HG02763 (cell line): ENCODE results near the gene TRPV4.
"Not testable (repeated sequence)": the region's sequence is repeated elsewhere in the genome, so short reads cannot be mapped to it uniquely, and the experiment has no call there.

Source experiments
- ATAC-seq: cut with Tn5 transposase; IDR thresholded peaks from one replicate; pipeline ENCODE4 v1.9.1; 2021; ENCODE audit warnings: mild to moderate bottlenecking, moderate library complexity; ENCODE audit not compliant: unreplicated experiment

The TRPV4 gene

DNA sequence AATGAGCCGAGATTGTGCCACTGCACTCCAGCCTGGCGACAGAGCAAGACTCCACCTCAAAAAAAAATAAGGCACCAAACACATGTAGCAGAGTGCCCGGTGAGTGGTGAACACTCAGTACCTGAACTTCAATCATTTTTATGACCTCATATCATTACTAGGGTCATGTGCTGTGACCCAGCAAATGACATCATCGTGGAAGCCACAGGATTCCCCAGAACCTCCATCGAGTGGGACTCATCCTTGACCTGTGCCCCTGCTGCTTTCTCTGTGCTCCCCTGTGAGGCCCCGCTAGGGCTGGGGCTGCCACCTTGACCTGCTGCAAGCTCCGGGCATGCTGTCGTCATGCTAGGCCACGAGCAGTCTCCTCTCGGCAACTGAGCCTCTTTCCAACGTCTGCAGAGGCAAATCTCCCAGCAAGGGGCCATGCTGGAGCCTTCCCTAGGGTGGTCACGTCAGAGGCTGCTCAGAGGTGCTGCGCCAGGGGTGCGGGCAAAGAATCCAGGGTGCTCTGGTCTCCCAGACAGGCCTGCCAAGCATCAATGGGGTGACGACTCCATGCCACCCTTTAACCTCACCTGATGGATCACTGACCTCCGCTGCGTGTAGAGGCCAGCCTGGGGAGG, 28.6 kb upstream of the TRPV4 start:
- ATAC-seq, result no peak

DNA sequence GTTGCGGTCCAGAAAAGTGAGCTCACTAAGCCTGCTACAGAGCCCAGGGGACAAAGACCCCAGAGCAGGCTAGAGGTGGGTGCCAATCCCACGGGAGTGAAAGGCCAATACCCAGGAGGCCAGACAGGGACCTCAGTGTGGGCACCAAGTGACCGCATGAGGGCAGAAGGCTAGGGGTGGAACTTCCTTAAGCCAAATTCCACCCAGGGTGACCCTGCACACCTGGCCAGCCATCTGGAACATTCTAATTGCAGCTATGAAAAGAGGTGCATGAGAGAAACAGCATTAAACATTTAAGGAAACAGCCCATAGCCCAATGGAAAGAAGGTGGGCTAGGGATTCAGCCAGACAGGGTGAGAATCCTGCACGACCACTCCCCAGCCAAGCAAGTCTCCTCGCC, 27.8 kb upstream of the TRPV4 start:
- no peak for ATAC-seq

DNA sequence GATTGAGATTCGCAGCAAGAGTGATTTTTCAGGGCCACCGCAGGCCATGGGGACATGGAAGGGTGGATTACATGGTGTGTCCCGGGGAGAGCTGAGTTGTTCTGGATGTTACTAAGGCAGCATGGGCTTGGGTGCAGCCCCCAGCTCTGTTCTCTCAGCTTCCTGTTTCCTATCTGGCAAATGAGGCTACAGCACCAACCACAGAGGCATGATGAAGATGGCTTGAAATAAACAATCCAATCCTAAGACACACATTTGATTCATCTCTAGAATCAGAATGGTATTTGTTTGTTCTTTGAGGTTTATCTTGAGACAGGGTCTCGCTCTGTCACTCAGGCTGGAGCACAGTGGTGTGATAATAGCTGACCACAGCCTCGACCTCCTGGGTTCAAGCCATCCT, 25.6 kb upstream of the TRPV4 start:
- no peak for ATAC-seq

DNA sequence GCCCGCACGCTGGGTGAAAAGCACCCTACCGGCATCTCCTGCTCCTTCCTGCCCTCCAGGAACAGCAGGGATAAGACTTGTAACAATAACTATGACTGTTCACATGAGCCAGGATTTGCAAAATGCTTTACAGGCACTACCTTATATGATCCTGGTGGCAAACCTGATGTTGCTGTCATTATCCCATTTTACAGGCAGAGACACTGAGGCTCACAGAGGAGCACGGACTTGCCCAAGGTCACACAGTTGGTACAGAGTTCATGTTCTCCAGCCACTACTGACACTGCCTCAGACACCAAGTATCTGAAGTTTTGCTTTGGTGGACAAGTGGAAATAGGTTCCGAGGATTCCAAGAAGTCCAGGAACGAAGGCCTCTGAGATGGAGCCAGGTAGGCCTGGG, 24.5 kb upstream of the TRPV4 start:
- ATAC-seq, result no peak

DNA sequence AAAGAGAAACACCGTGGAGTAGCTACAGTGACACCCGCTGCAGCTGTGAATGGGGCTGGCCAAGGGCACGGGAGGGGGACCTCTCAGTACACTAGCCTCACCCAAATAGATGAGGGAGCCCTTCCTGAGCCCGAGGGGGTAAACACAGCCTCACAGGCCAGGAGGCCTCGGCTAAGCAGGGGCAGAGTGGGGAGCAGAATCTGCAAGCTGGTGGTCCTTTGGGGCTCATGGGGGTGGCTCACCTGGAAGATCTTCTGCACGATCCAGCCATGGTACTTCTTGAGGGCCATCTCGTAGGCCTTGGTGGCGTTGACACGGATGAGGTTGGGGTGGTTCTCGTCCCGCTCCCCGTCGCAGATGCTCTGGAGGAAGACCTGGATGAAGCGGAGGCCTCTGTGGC, 22.2 kb upstream of the TRPV4 start:
- no peak for ATAC-seq

DNA sequence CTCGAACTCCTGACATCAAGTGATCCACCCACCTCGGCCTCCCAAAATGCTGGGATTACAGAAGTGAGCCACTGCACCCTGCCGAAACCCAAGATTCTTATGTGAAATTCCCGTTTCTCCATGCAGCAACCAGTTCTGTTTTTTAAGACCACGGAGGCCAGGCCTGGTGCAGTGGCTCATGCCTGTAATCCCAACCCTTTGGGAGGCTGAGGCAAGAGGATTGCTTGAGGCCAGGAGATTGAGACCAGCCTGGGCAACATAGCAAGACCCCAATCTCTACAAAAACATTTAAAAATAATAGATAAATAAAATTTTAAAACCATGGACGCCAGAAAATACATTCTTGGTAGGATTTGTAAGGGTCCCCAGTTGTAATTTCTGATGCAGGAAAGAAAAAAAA, 17.3 kb upstream of the TRPV4 start:
- not testable (repeated sequence) for ATAC-seq

DNA sequence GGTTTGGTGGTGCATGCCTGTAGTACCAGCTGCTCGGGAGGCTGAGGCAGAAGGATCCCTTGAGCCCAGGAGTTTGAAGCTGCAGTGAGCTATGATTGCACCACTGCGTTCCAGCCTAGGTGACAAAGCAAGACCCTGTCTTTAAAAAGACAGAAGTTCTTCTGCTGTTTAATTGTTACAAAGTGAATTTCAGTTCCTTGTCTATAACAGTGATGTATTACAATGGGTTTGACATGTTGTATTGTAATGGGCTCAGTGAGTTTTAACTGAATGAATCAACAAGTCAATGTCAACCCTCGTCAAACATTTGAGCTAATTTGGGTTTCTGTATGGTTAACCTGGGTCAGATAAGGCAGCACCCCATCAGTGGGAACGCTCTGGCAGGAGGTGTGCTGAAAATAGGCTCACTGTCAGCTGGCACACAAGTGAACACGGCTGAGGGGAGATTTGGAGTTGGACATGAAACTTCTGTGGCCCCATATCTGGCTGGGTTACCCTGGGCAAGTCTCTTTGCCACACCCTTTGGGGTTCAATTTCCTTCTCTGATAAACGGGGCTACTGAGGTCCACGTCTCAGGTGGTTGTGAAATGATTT, 14.0 kb upstream of the TRPV4 start:
- ATAC-seq, result no peak

DNA sequence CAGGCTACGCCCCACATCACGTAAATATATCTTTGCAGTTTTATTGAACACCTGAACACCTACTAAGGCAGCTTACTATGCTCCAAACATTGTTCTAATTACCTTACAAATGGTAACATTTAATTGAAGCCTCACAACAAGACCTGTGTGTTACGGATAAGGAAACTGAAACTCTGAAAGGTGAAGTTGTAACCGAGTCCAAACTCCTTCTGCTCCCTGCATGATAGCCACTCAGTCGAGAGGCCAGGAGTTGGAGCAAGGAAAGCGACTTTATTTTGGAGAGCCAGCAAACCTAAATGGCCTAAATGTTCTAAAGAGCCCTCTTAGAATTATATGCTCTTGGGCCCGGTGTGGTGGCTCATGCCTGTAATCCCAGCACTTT, 12.6 kb upstream of the TRPV4 start:
- ATAC-seq, result no peak

DNA sequence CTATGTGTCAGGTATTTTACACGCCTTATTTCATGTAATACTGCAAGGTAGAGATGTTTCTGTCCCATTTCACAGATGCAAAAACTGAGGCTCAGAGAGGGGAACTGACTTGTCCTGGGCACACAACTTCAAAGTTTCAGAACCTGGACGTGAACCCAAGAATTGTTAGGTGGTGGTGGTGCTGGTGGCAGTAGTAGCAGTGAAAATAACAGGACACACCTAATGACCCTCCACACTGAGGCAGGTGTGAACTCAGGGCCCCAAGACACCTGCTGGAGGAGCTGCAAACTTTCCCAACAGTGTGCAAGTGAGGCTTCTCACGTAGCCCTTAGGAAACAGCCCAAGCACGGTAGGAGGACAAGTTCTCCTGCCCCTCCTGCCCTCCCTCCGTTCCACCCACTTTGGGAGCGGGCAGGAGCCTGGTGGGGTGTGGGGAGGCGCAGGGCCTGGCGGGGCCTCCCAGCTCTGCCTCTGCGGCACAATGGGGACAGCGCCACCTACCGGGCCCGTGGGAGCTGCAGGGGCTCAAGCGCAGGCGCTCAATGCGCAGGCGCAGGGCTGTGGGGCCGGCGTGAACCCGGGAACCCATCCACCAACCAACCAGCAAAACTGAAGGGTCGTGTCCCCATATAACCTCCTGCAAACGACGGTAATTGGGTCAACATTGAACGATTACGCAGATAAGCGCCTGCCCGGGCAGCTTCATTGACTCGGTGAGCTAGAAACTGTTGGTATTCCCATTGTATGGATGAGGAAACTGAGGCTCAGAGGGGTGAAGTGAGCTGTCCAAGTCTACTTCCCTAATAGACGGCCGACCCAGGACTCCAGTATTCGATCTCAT, 12.0 kb upstream of the TRPV4 start:
- peak; percentile 79 for ATAC-seq

DNA sequence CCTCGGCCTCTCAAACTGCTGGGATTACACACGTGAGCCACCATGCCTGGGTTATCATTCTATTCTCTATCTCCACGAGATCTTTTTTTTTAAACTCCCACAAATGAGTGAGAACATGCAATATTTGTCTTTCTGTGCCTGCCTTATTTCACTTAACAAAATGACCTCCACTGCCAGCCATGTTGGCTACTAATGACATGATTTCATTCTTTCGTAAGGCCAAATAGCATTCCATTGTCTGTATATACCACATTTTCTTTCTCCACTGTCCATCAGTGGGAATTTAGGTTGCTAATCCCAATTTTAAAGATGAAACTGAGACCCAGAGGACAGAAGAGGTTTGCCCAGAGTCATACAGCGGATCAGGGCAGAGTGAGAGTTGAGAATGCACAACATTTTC, 10.9 kb upstream of the TRPV4 start:
- no peak for ATAC-seq

DNA sequence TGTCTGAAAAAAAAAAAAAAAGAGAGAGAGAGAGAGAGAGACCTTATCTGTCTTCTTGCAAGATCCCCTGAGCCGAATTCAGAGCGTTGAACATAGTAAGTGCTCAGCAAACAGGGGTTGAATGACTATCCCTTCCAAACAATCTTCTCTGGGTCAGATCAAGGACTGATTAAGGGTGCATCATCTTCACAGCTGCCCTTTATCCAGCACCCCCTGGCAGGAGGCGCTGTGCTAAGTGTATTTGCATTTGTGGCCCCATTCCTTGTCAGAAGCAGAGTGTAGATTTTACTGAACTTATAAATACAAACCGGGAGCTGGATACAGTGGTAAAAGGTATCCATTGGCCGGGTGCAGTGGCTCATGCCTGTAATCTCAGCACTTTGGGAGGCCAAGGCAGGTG, 8.8 kb upstream of the TRPV4 start:
- ATAC-seq, result no peak

DNA sequence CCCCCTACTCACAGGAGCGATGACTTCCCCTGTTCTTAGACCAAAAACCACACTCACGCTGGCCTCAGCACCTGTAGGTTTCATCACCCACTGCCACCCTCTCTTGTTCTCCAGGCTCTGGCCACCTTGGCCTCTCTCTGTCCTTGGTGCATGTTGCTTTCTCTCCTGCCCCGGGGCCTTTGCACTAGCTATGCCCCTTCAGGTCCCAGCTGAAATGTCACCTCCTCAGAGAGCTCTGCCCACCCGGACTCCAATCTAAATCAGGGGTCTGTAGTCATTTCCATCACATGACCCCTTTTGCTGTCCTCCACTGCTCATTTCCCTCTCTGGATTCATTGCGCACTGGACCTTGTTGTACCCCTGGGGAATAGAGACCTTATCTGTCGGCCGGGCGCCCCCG, 8.2 kb upstream of the TRPV4 start:
- no peak for ATAC-seq

DNA sequence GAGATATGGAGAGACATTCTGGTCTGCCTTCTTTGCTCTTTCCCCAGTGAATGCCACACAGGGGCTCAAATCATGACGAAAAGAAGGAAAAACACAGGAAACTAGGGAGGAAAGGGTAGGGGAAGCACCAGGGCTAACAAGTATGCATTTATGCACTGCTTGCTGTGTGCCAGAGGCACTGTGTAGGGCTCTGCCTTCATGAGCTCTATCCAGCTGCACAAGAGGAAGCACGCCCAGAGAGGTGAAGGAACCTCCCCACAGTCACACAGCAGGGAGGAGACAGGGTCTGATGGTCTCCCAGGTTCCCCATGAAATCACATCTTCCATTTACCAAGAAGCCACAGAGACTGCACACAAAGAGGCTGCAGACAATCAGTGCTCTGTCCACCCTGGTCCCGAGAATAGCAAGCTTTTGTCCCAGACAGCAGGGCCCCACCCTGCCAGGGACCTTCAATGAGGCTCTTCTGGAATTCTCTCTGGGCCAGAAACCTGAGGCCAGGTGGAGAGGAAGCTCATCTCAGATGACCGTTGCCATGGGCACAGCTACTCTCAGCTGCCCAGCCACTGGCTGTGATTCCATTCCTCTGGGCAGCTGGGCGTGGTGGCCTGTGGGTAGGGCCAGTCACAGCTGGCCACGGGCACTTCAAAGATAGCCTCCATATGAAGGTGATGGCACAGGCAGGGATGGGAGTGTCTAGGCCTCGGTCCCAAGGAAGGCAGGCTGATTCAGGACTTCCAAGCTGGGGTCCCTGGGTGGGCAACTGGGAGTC, 7.3 kb upstream of the TRPV4 start:
- no peak for ATAC-seq

DNA sequence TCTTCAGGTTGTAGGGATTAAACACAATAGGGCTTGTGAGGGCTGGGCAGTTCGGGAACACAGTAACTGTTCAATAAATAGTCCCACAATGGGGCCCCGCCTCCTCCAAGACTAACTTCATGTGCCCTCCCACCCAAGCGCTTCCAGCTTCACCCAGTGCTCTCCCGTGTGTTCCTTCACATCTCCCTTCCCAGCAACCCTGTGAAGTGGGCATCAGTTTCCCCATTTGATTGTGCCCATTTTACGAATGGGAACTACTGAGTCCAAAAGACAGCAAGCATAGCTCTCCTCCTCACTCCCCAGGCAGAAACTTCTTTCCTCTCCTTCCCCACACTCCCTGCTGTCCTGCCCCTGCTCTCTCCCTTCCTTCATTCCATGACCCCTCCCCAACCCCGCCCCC, 6.2 kb upstream of the TRPV4 start:
- no peak for ATAC-seq

DNA sequence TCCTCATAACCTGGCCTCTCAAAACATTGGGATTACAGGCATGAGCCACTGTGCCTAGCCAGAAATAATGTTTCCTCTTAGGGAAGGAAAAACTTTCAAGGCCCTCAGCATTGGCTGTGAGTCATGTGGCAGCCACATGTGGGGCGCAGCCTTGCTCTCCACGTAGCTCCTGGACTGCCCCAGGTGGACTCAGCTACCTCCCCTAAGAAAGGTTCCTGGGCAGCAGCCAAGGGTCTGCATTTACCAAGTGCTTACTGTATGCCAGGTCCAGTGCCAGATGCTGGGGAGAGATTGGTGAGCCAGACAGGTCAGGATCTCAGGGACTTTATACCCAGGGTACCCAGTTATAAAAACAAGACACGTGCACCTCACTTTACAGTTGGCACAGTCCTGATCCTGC, 3.7 kb upstream of the TRPV4 start:
- ATAC-seq, result no peak

DNA sequence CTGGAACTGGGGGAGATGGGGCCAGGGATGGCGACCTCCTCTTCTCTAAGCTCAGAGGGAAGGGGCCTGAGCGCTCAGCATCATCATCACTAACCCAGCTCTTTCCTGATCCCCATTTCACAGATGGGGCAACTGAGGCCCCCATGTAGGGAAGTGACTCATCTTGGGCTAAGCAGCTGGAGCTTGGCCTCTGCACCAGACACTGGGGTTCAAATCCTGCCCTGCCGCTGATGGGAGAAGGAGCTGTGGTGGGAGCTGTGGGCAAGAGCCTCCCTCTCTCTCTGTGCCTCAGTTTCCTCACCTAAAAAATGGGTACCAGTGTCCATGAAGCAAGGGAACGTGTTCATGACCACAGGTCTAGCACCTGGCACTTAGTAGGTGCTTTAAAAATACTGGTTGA, 2.6 kb upstream of the TRPV4 start:
- no peak for ATAC-seq

DNA sequence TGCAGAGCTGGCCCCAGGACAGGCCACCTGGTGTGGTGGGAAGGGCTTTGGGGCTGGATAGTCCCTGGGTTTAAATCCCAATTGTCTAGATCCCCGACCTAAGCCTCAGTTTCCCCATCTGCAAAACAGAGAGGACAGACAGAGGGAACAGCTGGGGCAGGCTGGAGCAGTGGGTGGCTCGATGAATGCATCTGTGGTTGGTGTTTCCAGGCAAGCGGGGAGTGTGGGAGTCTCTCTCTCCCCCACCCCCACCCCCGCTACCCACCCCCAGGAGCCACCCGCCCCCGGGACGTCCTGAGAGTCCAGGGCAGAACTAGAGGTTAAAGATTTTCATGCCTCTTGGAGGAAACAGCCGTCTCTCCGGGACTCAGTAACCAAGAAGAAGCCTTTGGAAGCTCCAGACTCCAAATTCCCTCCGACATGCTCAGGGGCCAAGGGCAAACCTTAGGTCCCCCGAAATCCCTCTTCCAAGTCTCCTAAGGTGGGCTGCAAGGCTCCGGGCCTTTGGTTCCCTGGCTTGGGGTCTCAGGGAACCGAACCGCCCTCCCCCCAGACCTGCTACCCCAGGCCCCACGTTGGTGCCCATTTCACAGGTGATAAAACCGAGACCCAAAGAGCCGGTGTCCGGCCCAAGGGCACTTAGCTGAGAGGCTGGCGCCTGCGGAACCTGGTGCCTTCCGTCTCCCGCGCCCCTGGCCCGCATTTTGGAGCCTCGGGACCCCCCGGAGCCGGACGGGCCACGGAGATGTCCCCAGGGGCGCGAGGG, 474 bp downstream of the TRPV4 start:
- no peak for ATAC-seq

DNA sequence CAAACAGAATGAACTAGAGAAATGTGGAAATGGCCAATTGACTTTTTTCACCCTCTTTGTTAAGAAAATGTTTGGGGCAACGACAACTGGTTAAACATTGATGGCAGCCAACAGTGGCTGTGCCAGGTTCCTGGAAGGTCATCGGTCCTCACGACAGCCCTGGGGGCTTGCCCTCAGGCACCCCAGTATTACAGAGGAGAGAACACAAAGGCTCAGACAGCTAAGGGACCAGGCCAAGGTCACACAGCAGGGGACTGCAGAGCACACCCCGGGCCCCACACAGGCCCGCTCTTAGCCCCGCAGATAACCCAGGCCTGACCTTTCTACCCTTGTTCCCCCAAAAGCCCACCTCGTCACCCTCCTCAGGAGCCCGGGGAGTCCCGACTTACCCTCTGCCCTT, 1.3 kb downstream of the TRPV4 start:
- no peak for ATAC-seq

DNA sequence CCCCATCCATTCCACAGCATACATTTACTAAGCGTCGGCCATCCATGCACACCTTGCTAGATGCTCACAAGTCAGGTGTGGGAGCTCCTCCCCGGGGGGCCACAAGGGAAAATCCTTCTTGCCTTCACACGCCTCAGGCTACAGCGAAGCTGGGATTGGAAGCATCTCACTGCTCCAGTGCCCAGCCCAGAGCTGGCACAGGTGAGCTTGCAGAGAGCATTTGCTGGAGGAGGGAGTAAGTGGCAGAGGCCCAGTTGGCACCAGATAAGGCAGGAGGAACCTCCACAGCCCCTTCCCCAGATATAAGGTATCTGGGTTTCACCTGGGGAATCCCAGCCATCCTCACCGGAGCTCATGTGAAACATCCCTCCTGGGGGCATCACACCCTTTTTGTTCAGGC, 1.8 kb downstream of the TRPV4 start:
- ATAC-seq, result no peak

DNA sequence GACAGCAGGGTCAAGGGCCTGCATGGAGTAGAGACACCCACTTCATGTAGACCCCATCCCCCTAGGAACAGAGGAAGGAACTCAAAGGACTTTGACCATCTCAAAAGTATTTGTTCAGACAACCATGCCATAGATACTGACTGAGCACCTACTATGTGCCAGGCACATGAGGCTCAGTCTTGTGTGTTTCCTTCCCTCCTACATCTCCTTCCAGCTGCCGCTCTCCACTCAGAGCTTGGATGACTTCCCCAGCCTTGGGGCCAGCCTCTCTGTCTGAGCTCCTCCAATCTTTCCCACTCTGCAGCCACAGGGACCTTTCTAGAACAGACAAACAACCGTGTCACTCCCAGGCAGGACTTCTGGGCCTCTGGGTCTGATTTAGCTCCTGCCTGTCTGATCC, 2.5 kb downstream of the TRPV4 start:
- no peak for ATAC-seq

DNA sequence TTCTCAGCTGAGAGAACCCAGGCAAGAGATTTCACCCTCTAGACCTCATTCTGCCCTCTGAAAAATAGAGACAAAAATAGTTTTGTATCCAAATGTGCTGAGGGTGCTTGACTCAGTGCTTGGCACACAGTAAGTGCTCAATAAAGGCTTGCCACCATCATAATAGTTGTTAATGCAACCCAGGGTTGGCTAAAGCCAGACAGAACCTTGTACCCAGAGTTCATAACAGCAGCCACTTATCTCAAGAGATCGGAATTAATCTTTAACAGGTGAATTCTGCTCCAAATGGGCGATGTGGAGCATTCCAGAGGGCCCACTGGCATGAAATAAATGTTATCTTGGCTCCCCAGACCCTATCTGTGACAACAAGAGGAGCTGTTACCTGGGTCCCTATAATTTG, 2.9 kb downstream of the TRPV4 start:
- ATAC-seq, result no peak
